Activated gamma-delta T cell treated with anti-CD3 and anti-CD28 coated beads, Interleukin-2, amount 50 U/mL, for 16 hours (primary cell): Measurements from ENCODE around the gene KRTAP10-3.
"Not testable (repeated sequence)": the region's sequence is repeated elsewhere in the genome, so short reads cannot be mapped to it uniquely, and the experiment has no call there.

Source experiments
- DNase-seq: peaks from one replicate; pipeline ENCODE4 v3.0.0-alpha.2; 2020; ENCODE audit warnings: low read depth

The KRTAP10-3 gene

DNA sequence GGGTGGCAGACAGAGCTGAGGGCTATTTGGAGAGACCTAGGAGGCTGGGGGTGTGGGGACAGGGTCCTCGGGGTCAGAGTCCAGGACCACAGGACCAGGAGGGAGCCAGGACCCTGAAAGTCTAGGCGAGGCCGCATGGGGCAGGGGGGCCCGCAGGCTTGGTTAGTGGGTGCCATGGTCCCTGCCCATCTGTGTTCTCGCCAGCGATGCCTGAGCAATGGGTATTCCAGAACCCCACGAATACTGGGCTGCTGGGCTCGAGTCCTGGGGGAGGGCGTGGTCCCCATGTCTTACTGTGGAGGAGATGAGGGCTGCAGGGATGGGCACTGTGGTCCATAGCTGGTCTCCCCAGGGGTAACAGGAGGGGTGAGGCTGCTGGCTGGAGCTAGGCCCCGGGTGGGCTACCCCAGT, 31.7 kb upstream of the KRTAP10-3 start:
- no peak for DNase-seq

DNA sequence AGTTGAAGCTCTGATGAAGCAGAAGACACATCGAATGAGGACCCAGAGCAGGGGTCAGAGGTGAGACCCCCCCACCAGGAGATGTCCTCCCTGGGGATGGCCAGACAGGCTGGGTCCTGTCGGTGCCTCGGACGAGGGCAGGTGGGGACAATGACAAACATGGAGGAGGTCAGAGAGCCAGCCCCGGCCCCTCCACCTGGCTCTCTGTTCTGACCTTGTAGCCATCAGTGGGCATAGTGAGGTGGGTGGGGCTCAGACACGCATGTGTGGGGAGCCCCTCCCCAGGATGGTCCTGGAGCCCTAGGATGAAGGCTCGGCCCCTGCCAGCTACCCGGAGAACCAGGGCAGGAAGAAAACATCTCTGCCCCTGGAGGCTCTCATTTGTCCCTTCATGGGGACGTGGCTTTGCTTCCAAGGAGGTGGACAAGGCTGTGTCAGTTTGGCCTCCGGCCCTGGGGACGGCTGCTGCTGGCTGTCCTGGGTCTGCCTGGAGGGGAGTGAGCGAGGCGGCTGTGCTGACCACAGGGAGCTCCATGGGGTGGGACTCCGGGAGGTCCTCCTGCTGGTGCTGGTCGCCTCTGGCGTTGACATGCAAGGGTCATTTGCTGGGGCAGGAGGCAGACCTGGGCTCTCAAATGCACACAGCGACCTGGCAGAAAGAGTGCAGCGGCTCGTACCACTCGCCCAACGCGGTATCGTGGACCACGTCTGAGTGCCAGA, 31.2 kb upstream of the KRTAP10-3 start:
- no peak for DNase-seq

GRCh38 chr21:44589094-44589493, 30.5 kb upstream of the KRTAP10-3 start:
- DNase-seq: no peak

- no peak for DNase-seq
Observed at GRCh38 chr21:44585892-44586291, 27.3 kb upstream of the KRTAP10-3 start.

GRCh38 chr21:44583800-44584147, 25.2 kb upstream of the KRTAP10-3 start:
- DNase-seq: no peak

GRCh38 chr21:44583089-44583799, 24.6 kb upstream of the KRTAP10-3 start:
- DNase-seq: no peak

GRCh38 chr21:44582055-44582454, 23.5 kb upstream of the KRTAP10-3 start:
- no peak for DNase-seq

- DNase-seq: no peak
Observed at GRCh38 chr21:44581158-44581557, 22.6 kb upstream of the KRTAP10-3 start.

- not testable (repeated sequence) for DNase-seq
Observed at GRCh38 chr21:44580231-44580821, 21.7 kb upstream of the KRTAP10-3 start, which contains the start of gene KRTAP10-5. Gene KRTAP10-5, minus strand, starts transcription at chr21:44580604. Its CDS starts 26 bp downstream, at chr21:44580578.

DNA sequence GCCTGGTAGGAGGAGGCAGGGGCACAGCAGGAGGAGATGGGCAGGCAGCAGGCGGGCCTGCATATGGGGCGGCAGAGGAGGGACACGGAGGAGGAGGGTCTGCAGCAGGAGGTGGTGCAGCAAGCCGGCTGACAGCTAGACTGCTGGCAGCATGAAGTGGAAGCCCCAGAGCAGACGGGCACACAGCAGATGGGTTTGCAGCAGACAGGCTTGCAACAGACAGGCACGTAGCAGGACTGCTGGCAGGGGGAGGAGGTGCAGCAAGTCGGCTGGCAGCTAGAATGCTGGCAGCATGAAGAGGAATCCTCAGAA, 21.2 kb upstream of the KRTAP10-3 start:
- no peak for DNase-seq

DNA sequence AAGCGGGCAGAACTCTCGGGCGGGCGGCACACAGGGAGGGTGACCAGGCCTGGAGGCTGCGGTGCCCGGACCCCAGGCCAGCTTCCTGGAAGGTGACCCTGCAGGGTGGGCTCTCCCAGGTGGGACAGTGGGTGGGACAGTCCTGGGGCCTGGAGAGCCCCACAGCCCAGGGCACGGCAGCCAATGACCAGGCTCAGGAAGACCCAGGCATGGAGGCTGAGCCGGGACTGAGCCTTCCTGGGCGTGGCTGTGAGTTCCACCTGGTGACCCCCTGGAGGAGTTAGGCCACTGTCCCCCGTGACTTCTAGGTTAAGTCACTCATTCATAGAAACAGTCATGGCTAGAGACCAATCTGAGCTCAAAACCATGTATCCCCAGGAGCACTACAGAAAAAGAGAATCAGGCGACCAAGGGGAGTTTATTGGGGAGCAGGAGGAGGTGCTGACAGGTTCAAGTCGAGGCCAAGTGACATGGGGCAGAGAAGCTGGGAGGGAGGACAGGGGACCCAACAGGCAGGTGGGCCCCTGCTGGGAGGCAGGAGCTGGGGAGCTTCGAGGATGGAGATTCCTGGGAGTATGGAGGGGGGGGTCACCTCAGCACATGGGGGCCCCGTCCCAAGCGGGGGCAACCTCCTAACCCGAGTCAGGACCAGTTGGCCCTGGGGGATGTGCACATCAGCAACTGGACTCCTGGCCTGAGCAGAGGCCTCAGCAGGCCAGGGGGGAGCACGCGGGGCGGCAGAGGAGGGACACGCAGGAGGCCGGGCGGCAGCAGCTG, 20.6 kb upstream of the KRTAP10-3 start:
- DNase-seq: no peak

- no peak for DNase-seq
Observed at GRCh38 chr21:44578371-44579055, 19.9 kb upstream of the KRTAP10-3 start.

- no peak for DNase-seq
Observed at GRCh38 chr21:44576025-44576420, 17.4 kb upstream of the KRTAP10-3 start.

- no peak for DNase-seq
Observed at GRCh38 chr21:44575307-44576024, 16.9 kb upstream of the KRTAP10-3 start.

GRCh38 chr21:44574457-44575306, 16.1 kb upstream of the KRTAP10-3 start:
- no peak for DNase-seq

GRCh38 chr21:44573630-44574456, 15.2 kb upstream of the KRTAP10-3 start, which contains the start of gene KRTAP10-4:
Gene KRTAP10-4, plus strand, starts transcription at chr21:44573729. Its CDS starts 30 bp downstream, at chr21:44573759.
- DNase-seq: not testable (repeated sequence)

- no peak for DNase-seq
Observed at GRCh38 chr21:44572959-44573583, 14.5 kb upstream of the KRTAP10-3 start.

- DNase-seq: no peak
Observed at GRCh38 chr21:44571844-44572782, 13.5 kb upstream of the KRTAP10-3 start.
